Subcutaneous adipose tissue (tissue), 4 donors: ENCODE results near the gene FIBIN. TPM values are rescaled to one million over a fixed set of nuclear protein-coding genes. Genes with fewer than 3 reads are reported as not detected.

Source experiments
- CTCF ChIP-seq: fragments of 450-650 bp; IDR thresholded peaks from one replicate; pipeline ENCODE4 v1.5.1; 2016; ENCODE audit warnings: low read depth, mild to moderate bottlenecking, control low read depth, antibody characterized with exemption, moderate library complexity
- total RNA-seq, 4 donors: library from RNA; depleted of rRNA; stranded (reverse); fragments of >200 nt; gene quantifications; one replicate each; pipeline ENCODE4 v1.1.0, GENCODE V29; 2016

FIBIN gene
- total RNA-seq, 4 donors from 2014 or later, result 20.4 to 101 (median 38.9) TPM

- no peak for TF ChIP-seq CTCF
Observed at GRCh38 chr11:26985943-26986342, 8.0 kb upstream of the FIBIN start.

GRCh38 chr11:26987272-26987671, 6.6 kb upstream of the FIBIN start:
- no peak for TF ChIP-seq CTCF

GRCh38 chr11:26987731-26988130, 6.2 kb upstream of the FIBIN start:
- TF ChIP-seq CTCF, result no peak

- no peak for TF ChIP-seq CTCF
Observed at GRCh38 chr11:26992031-26992541, 1.8 kb upstream of the FIBIN start.

- TF ChIP-seq CTCF, result no peak
Observed at GRCh38 chr11:26994631-26995095, 751 bp downstream of the FIBIN start.

- TF ChIP-seq CTCF, result no peak
Observed at GRCh38 chr11:26995701-26996460, 2.0 kb downstream of the FIBIN start.

GRCh38 chr11:26997378-26997777, 3.5 kb downstream of the FIBIN start:
- no peak for TF ChIP-seq CTCF
